ENCODE data around the gene TMED9.

GRCh38 chr5:177576169-177576568 is 15.8 kb upstream of the TMED9 start:
- TF ChIP-seq POLR2A (IDR thresholded peaks at IDR 0.05; ENCODE audit: low read depth): no peak
- TF ChIP-seq POLR2AphosphoS5 (IDR thresholded peaks at IDR 0.05): no peak

All from esophagus muscularis mucosa (tissue), 2 donors.